Esophagus muscularis mucosa (tissue), 4 donors: ENCODE data around the gene CCT2. TPM values are rescaled to one million over a fixed set of nuclear protein-coding genes. Genes with fewer than 3 reads are reported as not detected.

Experiments
- DNase-seq: peaks from one replicate; pipeline ENCODE4 v3.0.0-alpha.2; 2017; ENCODE audit errors: extremely low spot score
- H3K27ac ChIP-seq, 4 donors: fragments of 200-600 bp; sonication (generic); replicated peaks in 1 of 4; 1 replicate in 3 of 4; 2 replicates in 1 of 4; pipeline ENCODE4 v1.5.1; 2016 to 2019; ENCODE audit warnings: mild to moderate bottlenecking in 1 of 4
- H3K27me3 ChIP-seq, 4 donors: fragments of 200-600 bp; sonication (generic); one replicate each; pipeline versions ENCODE4 v1.5.1 to v1.6.0; 2016 to 2019
- H3K36me3 ChIP-seq, 4 donors: fragments of 200-600 bp; sonication (generic); one replicate each; pipeline ENCODE4 v1.5.1; 2016 to 2019
- H3K4me1 ChIP-seq, 4 donors: fragments of 200-600 bp; sonication (generic); one replicate each; pipeline ENCODE4 v1.5.1; 2016 to 2019
- H3K4me3 ChIP-seq, 4 donors: fragments of 200-600 bp; sonication (generic); 1 replicate in 2 of 4; 2 replicates in 2 of 4; pipeline ENCODE4 v1.5.1; 2016 to 2019; ENCODE audit warnings: mild to moderate bottlenecking in 4 of 4, moderate library complexity in 1 of 4
- H3K9me3 ChIP-seq, 4 donors: fragments of 200-600 bp; sonication (generic); 1 replicate in 3 of 4; 2 replicates in 1 of 4; pipeline ENCODE4 v1.5.1; 2016 to 2019
- CTCF ChIP-seq, 3 experiments: fragments of 200-600 bp in 2 of 3; fragments of 450-650 bp in 1 of 3; sonication (generic) in 2 of 3; IDR thresholded peaks; one replicate each; pipeline ENCODE4 v1.5.1; 2017 to 2019; ENCODE audit warnings: antibody characterized with exemption in 3 of 3, mild to moderate bottlenecking in 2 of 3, moderate library complexity in 1 of 3
- EP300 ChIP-seq: sonication (generic); formaldehyde crosslinking; IDR thresholded peaks from one replicate; pipeline ENCODE4 v1.6.1; 2017; ENCODE audit warnings: antibody characterized with exemption
- POLR2A ChIP-seq: fragments of 450-650 bp; IDR thresholded peaks from one replicate; pipeline ENCODE4 v1.6.1; 2017; ENCODE audit warnings: antibody characterized with exemption, moderate library complexity, mild to moderate bottlenecking, low read depth
- POLR2AphosphoS5 ChIP-seq, 2 donors: sonication (generic); formaldehyde crosslinking; IDR thresholded peaks; one replicate each; pipeline ENCODE4 v1.6.1; 2017; ENCODE audit warnings: antibody characterized with exemption in 2 of 2
- WGBS: methylation state at CpG from one replicate; pipeline ENCODE4 v1.1.5; 2018; 5-methylcytosine and 5-hydroxymethylcytosine counted together
- intact Hi-C: fragments of 100-400 bp; cut with DNase I; formaldehyde crosslinking; loops from one replicate; pipeline ENCODE4 v1.15.1; 2023
- small RNA-seq, 3 donors: library from RNA; depleted of rRNA; stranded (forward); fragments of <200 nt; gene quantifications; one replicate each; pipeline ENCODE3, GENCODE V24; 2016
- total RNA-seq, 4 donors: library from RNA; depleted of rRNA; stranded (reverse); fragments of >200 nt; gene quantifications; one replicate each; pipeline versions ENCODE4 v1.1.0 to v1.2.1, GENCODE V29; 2016

Gene CCT2
- total RNA-seq, 4 donors from 2014 or later: 86.4 to 137 (median 122) TPM

- no peak for TF ChIP-seq CTCF (IDR thresholded peaks at IDR 0.05)
- TF ChIP-seq EP300: no peak
- TF ChIP-seq POLR2AphosphoS5 (IDR thresholded peaks at IDR 0.05): no peak
- TF ChIP-seq POLR2A: no peak
- intact Hi-C loops: no loop called here
- Histone ChIP-seq H3K27ac (no peak overlapping the region), H3K4me1 (no peaks in the 10 kb centered on the region), H3K4me3 (no peak overlapping the region), H3K36me3 (no peaks in the 10 kb centered on the region), H3K27me3 (no peaks in the 10 kb centered on the region), H3K9me3 (no peaks in the 10 kb centered on the region)
- no peak for DNase-seq
- WGBS: 46% methylated on average over 4 of the region's 4 CpGs
These were observed 64.3 kb downstream of the CCT2 start for GRCh38 chr12:69649529-69649928.

Small RNAs within 50 kb of the gene (small RNA-seq; reads per million reads assigned to genes)
- gene MIR3913-1: 6.5 to 20.3 (median 10.2) reads per million in 3 donors

Other genes with a start within 250 kb of the CCT2 start
- gene LYZ, start 237.1 kb upstream of the CCT2 start, total RNA-seq: 10 to 100 TPM in 3 of 4 donors, 1 to 10 TPM in 1; 8.8 to 95.3 (median 34.0) TPM
- gene YEATS4, start 225.7 kb upstream of the CCT2 start, total RNA-seq: 10 to 100 TPM in 2 of 4 donors, 1 to 10 TPM in 2; 5.7 to 17.6 (median 11.5) TPM
- 10 to 100 TPM; 36.5 to 60.3 (median 43.8) TPM for gene FRS2, start 115.1 kb upstream of the CCT2 start, total RNA-seq
- gene LRRC10, start 25.4 kb downstream of the CCT2 start, total RNA-seq: not detected
- under 1 TPM in 1 of 4 donors, not detected in 3; 0.13 TPM for gene BEST3, start 113.8 kb downstream of the CCT2 start, total RNA-seq
- 10 to 100 TPM in 2 of 4 donors, 1 to 10 TPM in 2; 8.2 to 18.5 (median 11.2) TPM for gene RAB3IP, start 153.4 kb downstream of the CCT2 start, total RNA-seq
- not detected for gene MYRFL, start 239.8 kb downstream of the CCT2 start, total RNA-seq